ENCODE measurements around the gene ARHGDIA. TPM values are rescaled to one million over a fixed set of nuclear protein-coding genes. Genes with fewer than 3 reads are reported as not detected.
A peak's percentile ranks its signal among the peaks of the same experiment; 100 is the strongest.

Gene ARHGDIA
- total RNA-seq, 1 experiment from 2014 or later, result 207 TPM

DNA sequence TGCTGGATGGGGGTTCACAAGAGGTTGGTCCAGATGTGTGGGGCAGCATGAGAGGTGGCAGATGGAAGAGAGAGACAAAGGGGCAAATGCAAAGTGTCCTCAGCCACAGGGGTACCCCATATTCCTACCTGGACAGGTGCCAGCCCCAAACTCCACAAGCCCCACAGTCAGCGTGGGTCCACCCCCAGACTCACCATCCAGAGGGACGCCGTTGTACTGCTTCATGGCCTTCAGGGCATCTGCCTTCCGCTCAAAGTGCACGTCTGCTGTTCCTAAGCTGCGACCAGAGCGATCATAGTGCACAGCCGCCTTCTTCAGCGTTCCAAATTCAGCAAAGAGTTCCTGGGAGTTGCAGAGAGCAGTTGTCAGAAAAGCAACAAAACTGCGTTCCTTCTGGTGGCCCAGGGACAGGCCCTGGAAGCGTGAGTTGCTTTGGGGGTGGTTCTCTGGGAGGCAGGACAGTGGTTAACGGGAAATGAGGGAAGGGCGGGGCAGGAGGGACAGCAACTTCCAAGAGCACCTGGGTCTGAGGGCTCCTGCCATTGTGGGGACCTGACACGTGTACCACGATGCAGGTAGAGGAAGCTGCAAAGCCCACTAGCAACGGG lies 18.0 kb upstream of the ARHGDIA start:
- no peak for DNase-seq (ENCODE audit: low read depth)

DNA sequence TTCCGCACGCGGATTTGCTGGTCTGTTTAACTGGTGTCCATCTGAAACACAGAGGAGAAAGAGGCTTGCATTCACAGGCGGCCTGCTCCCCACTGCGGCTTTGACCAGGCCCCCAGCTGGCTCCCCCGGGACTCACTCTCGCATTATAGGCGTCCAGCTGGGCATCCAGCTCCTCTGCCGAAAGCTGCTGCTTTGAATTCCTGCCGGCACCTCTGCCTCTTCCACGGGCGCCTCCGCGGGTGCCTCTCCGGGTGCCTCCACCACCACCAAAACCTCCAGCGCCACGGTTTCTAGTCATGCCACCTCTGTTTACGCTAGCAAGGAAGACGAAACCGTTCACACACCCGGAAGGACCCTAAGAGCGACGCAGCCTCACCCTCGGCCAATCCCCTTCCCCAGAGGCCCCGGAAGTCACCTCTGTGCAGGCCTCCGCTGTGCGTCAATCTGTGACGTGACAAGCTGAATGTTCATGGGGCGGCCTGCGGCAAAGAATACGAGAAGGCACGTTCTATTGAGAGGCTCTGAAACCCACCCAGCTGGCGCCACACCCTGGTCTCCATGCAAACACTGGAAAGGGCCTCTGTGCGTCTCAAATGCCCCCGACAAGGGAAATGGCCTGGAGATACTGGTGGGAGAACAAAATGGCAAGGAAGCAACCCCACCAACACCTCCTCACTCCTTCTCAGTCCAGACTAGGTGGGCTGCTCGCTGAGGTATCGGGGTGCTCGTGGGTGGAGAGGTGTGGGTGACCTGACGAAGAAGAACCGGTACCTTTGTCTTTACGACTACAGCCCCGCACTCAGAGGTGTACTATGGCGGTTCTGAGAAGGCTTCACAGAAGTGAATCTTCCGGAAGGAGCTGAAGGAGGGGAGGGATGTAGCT lies 17.2 kb upstream of the ARHGDIA start:
- no peak for DNase-seq (ENCODE audit: low read depth)

DNA sequence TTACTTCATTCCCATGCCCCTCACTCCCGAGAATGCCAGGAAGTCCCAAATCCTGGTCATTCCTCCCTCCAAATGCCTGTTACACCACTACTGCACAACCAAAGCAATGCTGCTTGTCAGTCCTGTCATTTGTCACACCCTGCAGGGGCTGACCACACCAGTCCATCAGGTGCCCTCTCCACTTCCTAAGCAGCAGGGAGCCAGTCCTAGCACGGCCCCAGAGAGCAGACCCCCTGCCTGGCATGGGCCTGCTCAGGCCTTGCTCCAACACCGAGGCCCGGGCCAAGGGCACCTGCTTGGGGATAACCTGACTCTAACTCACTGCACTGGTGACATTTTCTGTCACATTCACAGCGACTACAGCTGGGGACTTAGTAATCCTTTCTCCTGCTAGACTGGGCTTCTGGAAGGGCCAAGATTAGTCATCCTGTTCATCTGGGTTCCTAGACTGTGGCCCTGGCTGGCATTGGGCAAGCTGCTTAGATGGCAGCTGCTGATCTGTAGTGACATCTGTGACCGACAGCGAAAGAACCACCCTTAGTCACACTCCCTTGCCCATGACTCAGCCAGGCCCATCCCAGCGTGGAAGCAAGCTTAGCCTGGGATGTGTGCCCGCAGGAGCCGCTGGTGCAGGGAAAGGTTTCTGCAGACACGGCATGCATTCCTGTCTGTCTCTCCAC lies 14.9 kb upstream of the ARHGDIA start:
- peak; percentile 94 for DNase-seq (ENCODE audit: low read depth)

DNA sequence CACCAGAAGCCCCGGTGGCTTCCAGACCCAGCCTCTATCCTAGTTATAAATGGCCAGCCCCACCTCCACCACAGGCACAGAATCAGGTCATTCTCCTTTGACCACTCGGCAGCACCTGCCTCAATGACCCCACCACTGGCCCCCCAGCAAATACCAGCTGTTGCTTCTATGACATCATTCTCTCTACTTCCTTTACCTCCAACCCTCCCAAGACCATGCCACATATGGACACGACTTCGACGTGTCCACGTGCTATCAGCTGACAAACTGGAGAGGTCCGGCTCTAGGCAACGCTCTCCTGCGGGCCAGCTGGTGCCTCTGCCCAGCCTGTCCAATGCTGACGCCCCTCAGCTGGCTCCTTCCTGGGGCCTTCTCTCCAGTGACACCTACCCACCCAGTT lies 14.3 kb upstream of the ARHGDIA start:
- DNase-seq (ENCODE audit: low read depth), result no peak

DNA sequence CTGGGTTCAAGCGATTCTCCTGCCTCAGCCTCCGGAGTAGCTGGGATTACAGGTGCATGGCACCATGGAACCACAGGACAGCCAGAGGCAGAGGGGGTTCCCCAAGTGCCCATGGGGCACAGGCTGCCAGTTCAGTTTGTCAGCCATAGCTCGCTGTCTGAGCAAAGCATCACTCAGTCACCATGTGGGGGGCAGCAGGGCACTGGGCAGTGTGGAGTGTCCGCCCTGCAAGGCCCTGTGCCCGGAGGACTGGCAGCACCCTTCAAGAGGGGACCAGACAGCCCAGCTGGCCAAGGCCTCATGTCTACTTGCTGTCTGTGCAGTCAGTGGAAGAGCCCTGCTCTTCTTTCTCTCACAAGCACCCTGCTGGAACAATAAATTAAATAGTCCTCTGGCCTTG lies 13.8 kb upstream of the ARHGDIA start:
- DNase-seq (ENCODE audit: low read depth), result no peak

DNA sequence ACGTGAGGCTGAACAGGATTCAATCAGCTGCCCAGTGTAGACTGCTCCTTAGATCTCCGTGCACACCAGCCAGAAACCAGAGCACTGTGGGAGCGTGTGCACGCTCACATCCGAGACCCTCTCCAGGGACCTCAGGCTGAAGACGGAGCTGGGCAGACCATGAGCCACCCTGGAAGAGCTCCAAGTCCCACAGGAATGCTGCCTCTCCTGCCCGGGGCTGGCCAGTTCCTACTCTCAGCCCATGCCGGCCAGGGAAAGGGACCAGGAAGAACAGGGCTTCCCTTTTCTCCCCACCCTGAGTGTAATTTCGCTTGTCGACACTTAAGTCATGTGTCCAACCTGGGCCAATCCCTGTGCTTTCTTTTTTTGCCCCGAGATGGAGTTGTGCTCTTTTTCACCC lies 13.4 kb upstream of the ARHGDIA start:
- DNase-seq (ENCODE audit: low read depth), result no peak

DNA sequence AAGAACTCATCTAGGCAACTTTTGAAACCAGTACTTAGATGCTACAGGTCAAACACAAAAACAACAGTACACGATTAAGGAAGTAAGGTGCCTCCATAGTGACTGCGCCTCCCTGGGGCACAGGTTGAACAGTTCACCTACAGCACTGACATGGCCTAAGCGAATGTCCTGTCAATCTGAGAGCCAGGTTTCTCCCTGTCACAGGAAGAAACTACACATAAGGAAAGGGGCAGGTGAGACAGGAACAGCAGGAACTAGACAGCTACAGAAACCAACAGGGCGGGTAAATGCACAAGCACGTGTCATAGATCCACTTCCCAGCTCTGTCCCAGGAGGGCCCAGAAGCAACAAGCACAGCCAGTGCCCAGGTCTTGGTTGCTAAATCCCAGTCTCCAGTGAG lies 8.0 kb upstream of the ARHGDIA start:
- DNase-seq (ENCODE audit: low read depth), result no peak

DNA sequence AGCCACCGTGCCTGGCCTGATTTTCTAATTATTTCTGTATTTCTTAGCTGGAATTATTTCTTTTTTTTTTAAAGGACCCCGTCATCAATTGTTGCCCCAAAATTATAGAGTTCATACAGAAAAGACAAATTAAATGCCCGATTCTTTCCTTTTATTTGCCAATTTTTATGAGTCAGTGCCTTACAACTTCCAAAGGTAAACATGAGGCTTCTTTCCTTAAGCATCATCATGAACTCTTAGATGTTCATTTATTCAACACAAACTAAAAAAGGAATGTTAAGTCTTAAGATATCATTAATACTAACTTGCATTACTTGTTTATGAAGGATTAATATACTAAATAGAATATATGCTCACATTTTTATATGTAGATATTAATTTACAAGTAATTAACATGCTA lies 7.2 kb upstream of the ARHGDIA start:
- no peak for DNase-seq (ENCODE audit: low read depth)

DNA sequence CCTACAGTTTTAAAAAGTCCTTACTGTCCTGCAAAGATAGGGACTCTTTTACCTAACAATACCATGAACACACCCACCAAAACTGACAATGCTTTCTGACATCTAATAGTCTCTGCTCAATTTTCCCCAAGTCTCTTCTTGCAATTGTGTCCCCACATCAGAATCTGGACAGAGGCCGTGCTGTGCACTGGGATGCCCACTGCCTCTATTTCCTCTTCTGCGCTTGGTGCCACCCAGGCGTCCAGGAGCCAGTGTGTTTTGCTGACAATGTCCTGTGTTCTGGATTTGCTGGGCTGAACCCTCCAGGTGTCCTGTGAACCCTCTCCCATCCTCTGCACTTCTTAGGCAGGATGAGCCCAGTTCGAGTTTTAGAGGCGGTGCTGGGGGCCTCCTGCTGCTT lies 6.4 kb upstream of the ARHGDIA start:
- no peak for DNase-seq (ENCODE audit: low read depth)

DNA sequence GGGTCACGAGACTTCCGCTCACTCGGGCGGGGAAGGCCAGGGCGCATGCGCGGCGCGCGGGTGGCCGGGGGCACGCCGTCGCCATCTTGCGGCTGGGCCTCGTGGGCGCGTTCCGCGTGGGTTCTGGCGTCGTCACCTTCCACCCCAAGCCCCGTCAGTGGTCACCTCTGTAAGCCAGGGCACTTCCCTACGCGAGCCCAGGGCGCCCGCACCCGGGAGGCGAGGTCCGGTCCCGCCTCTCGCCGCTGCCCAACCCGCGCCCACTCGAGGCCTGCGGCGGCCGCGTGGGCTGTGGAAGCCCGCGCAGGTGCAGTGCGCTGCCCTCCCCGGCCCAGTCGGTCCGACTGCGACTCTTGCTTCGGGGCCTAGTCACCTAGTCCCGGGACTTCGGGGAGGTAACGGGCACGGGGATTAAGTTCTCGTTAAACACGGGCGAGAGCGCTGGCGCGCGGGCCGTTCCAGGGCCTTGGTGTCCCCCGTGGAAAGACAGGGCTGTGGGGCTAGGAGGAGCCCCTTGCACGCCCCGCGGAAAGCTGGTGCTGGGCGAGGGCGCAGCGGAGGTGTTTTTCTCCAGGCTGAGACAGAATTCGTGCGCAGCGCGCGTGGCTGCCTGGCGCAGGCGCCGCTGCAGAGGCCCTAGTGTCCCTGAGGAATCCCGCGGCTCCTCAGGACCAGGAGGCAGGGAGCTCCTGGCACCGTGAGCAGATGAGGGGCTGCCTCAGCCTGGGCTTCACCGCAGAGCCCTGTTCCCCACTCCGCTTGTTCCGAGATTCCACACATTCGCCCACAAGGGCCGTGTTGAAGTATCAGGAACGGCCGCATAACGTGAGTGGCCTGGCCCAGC lies 472 bp upstream of the ARHGDIA start:
- DNase-seq (ENCODE audit: low read depth), result peak; percentile 85

DNA sequence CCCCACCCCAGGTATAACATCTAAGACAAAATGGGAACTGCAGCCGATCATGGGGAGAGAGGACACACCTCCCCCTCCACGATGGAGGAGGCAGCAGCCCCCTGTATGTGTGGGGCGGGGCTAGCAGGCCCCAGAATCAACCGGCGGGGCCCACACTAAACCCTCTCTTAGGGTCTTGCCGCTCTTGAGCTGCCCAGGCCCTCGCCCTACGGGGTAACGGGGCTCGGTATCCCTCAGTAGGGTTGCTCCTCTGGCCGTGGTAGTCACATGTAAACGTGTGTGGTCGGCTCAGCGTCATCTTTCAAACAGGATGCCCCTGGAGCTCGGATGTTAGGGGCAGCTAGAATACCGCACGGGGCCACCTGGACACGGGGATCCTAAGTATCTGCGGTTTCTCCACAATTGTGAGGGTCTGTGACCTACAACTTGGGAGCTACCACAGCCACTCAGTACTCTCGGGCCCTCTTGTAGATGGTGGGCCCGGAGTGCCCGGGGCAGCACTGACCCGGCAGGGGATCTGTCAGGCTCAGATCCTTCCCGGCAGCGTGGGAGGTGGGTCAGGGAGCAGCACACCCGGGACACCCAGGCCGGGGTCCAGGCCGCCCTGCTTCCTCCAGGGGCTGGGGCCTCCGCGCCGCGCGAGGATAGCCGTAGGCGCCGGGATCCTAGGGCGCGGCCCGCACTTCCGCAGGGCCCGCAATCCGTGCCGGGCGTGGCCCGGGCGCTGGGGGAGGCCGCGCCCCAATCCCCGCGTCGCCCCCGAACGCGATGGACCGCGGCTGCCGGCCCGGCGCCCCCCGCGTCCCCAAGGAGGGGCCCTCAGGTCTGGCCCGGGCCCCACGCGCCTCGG lies 781 bp downstream of the ARHGDIA start:
- peak; percentile 47 for DNase-seq (ENCODE audit: low read depth)

DNA sequence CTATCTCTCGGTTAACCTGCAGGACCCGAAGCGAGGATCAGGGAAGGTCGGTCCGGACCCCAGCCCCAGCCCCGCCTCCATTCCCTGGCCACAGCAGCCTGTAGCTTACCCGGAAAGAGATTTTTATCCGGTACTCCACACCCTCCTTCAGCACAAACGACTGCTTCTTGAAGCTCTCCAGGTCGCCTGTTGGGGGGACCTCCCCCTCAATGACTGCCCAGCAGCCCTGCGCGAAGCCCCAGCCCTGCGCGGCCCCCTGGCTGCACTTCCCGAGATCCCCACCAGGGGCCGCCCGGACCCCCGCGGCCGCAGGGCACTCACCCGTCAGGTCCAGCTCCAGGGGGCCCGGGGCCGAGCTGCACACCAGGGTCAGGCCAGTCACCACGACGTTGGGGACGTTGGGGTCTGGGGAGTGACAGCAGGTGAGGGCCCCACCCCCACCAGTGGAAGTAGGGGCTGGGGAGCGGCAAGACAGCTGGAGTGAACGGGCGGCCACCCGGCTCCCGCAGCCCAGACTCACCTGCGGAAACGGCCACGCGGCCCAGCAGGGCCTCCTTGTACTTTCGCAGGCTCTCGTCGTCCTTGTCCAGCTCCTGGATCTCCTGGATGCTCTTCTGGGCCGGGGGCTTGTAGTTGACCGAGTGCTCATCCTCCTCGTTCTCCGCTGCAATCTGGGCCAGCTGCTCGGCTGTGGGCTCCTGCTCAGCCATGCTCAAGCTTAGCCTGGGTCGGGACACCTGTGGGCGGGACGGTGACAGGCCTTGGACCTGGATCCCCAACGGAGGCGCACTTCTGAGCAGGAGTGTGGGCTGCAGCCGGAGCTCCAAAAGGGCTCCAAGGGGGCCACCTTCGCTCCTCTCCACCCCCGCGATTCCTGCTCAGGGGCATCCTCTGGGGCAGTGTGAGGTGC lies 1.7 kb downstream of the ARHGDIA start:
- DNase-seq (ENCODE audit: low read depth), result no peak

DNA sequence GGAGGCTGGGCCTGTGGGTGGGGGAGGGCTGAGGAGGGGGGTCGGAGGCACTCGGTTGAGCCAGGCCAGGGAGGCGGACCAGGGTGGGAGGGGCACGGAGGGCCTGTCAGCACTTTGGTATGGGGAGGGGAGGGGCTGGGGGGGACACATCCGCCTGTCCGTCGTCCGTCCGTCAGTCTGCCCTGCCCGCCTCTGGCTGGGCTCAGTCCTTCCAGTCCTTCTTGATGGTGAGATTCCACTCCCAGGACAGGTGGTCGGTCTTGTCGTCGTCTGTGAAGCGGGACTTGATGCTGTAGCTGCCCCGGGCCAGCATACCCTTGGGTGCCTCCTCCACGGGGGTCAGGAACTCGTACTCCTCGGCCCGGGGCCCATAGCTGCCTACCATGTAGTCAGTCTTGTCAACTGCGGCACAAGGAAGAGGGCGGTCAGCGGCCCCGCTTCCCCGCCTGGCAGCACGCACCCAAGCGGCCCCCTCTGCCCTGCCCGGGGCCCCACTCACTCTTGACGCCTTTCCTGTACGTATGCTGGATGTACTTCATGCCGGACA lies 2.4 kb downstream of the ARHGDIA start:
- peak; percentile 73 for DNase-seq (ENCODE audit: low read depth)

DNA sequence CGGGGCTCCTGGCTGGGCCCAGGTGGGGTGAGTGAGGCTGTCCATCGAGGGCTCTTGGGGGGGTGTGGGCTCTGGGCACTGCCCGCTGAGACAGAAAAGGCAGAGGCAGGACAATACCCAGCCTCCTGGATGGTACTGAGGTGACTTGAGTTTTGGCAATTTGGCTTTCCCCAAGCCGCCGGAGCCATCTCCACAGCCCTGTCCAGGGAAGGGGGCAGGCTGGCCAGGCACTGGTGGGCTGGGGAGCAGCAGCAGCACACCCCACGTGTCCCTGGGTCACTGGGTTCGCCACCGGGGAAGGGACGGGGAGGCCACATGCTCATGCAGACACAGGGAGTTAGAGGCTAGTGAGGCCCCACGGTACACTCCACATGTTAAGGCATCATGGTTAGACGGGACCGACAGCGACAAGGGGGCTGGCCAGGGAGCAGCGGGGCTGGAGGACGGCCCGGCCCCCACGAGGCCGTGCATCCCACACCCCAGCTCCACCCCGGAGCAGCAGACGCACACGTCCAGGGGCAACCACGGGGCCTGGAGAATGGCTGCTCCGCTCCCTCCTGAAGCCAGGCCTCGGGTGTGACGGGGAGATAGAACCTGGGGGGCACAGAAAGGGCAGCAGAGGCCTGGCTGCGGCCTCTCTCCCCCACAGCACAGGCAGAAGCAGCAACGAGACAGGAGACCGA lies 3.0 kb downstream of the ARHGDIA start:
- peak; percentile 29 for DNase-seq (ENCODE audit: low read depth)

DNA sequence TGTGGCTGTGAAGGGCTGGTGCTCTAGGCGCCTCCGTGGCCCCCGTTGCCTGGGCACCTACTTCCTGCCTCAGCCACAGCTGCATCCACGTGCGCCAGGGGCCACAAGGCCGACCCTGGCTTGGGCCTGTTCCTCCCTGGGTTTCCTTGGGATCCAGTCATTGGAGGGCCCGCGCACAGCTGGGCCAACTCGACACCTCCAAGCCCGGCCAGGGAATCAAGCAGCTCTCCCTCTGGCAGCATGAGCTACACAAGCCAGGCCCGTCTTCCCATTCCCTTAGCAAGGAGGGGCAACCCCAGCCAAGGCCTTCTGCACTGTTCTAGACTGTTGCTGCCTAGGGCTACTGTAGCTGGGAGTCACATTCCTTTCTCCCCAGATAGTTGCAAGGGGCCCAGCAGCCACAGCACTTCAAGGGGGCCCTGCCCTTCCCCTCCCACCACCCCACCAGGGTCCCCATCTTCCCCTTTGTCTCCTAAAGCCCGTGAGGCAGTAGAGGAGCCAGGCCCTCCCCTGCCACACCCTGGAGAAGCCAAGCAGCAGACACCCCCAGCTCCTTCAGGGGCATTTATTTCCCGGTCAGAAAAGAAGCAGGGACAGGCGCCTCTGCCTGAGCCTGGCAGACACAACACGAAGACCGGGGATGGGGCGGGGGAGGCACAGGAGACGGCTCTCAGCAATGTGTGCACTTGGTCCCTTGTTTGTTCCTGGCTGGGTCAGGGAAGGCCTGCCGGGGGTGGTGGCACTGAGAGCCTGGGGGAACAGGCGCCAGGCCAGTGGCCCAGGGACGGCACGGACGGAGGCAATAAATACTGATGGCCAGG lies 3.8 kb downstream of the ARHGDIA start:
- peak; percentile 76 for DNase-seq (ENCODE audit: low read depth)

DNA sequence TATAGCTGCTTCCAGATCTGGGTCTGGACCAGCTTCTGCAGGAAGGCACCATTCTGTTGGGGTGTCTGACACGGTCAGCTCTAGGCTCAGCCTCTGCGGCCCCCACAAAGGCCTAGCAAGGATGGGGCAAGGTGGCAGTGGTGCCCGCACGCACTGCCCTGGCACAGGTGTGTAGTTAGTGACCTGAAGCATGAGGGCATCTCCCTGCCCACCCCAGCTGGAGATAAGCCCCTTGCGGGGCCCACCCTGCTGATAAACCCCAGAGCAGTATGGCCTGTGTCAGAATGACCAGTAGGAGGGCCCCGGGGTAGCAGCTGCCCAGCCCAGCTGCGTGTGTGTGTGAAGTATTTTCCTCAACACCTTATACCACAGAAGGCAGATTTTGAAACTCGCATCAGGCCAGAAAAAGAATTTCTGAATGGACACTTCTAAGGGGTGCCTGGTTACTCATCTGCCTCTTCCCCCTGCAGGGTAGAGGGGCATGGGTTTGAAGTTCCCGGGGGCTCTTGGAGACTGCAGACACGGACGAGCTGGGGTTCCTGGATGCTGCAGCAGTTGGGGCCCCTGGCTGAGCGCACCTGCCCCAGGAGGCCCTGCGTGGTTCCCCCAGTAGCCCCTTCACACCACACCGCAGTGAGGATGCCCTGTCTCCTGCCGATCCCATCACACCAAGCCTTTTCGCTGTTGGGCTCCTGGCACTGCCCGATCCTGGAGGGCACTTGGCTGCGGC lies 4.5 kb downstream of the ARHGDIA start:
- peak; percentile 31 for DNase-seq (ENCODE audit: low read depth)

DNA sequence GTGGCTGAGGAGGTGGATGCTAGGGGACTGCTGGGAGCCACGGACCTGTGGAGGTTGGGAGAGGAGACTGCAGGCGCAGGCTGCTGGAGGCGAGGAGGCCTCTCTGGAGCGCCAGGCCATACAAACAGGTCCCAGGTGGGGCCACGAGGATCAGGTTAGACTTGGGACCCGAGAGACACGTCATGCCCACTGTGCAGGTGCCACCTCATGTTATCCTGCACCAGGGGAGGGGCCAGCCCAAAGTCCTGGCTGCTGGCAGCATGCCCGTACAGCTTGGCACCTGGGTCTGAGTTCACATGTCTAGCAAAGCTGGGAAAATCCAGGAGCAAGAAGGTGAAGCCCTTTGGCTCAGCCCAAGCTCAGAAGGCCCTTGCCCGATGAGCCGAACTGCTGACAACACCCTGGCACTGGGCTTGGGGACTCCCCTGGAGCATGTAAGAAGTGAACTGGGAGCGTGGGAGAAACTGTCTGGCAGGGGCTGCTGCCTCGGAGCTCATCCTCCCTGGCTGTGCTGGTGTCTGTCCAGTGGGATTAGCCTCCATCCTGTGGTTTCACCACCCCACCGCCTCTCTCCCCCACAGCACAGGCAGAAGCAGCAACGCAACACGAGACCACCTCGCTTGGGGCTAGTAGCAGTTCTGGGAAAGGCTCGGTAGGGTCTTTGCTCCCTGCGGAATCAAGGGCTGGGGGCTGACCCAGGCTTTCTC lies 5.3 kb downstream of the ARHGDIA start:
- peak; percentile 22 for DNase-seq (ENCODE audit: low read depth)
